ENCODE results near the gene BIN1. TPM values are rescaled to one million over a fixed set of nuclear protein-coding genes. Genes with fewer than 3 reads are reported as not detected.

The BIN1 gene
- total RNA-seq, 1 donor from 2014 or later, result 62.8 TPM

GRCh38 chr2:127054996-127055785 lies 51.8 kb downstream of the BIN1 start:
- ATAC-seq (no peak), DNase-seq (ENCODE audit: low spot score) (no peak)
- intact Hi-C loops (cut with DNase I), result no loop called here

GRCh38 chr2:127054604-127054930 lies 52.4 kb downstream of the BIN1 start:
- intact Hi-C loops (cut with DNase I), result no loop called here
- no peak for DNase-seq (ENCODE audit: low spot score)
- no peak for ATAC-seq

GRCh38 chr2:127053731-127054603 lies 53.0 kb downstream of the BIN1 start:
- intact Hi-C loops (cut with DNase I), result no loop called here
- DNase-seq (ENCODE audit: low spot score), result no peak
- no peak for ATAC-seq

- DNase-seq (ENCODE audit: low spot score) (no peak), ATAC-seq (no peak)
- intact Hi-C loops (cut with DNase I), result no loop called here
Measured at GRCh38 chr2:127052771-127053691, 53.9 kb downstream of the BIN1 start.

- ATAC-seq (no peak), DNase-seq (ENCODE audit: low spot score) (peak; percentile 64)
- intact Hi-C loops (cut with DNase I), result no loop called here
Measured at GRCh38 chr2:127052057-127052770, 54.7 kb downstream of the BIN1 start.

- intact Hi-C loops (cut with DNase I), result no loop called here
- ATAC-seq, result no peak
- DNase-seq (ENCODE audit: low spot score), result peak; percentile 55
Measured at GRCh38 chr2:127051116-127052056, 55.6 kb downstream of the BIN1 start.

GRCh38 chr2:127050803-127051115 lies 56.2 kb downstream of the BIN1 start:
- ATAC-seq (no peak), DNase-seq (ENCODE audit: low spot score) (peak; percentile 58)
- intact Hi-C loops (cut with DNase I), result no loop called here

- ATAC-seq (peak; percentile 69), DNase-seq (ENCODE audit: low spot score) (peak; percentile 80)
- intact Hi-C loops (cut with DNase I), result no loop called here
Measured at GRCh38 chr2:127049927-127050802, 56.8 kb downstream of the BIN1 start.

GRCh38 chr2:127048969-127049897 lies 57.7 kb downstream of the BIN1 start:
- peak; percentile 54 for DNase-seq (ENCODE audit: low spot score)
- ATAC-seq, result no peak
- intact Hi-C loops (cut with DNase I), result no loop called here

- DNase-seq (ENCODE audit: low spot score) (peak; percentile 51), ATAC-seq (no peak)
- intact Hi-C loops (cut with DNase I), result no loop called here
Measured at GRCh38 chr2:127048618-127048935, 58.4 kb downstream of the BIN1 start.

GRCh38 chr2:127047716-127048617 lies 59.0 kb downstream of the BIN1 start:
- DNase-seq (ENCODE audit: low spot score) (peak; percentile 61), ATAC-seq (no peak)
- intact Hi-C loops (cut with DNase I), result no loop called here

GRCh38 chr2:127047054-127047453 lies 59.9 kb downstream of the BIN1 start:
- DNase-seq (ENCODE audit: low spot score), result peak; percentile 55
- intact Hi-C loops (cut with DNase I), result no loop called here
- ATAC-seq, result no peak

GRCh38 chr2:127046579-127046978 lies 60.4 kb downstream of the BIN1 start:
- intact Hi-C loops (cut with DNase I), result no loop called here
- no peak for ATAC-seq
- no peak for DNase-seq (ENCODE audit: low spot score)

GRCh38 chr2:127045792-127046501 lies 61.0 kb downstream of the BIN1 start:
- intact Hi-C loops (cut with DNase I), result no loop called here
- DNase-seq (ENCODE audit: low spot score) (peak; percentile 54), ATAC-seq (no peak)
